Activated T-helper 2 cell treated with anti-CD3 and anti-CD28 coated beads, Interferon-gamma antibody, Interleukin-2, Interleukin-4, amounts not matched to agents 10 μg/mL and 5 μg/mL and 100 μg/mL, durations not matched to agents 14 hours and 24 hours and 36 hours (primary cell): ENCODE data around the gene SEMA5A. TPM values are rescaled to one million over a fixed set of nuclear protein-coding genes. Genes with fewer than 3 reads are reported as not detected.

Experiments used
- DNase-seq: peaks from one replicate; pipeline ENCODE4 v3.0.0; 2021; ENCODE audit warnings: low spot score
- H3K27ac Mint-ChIP-seq: one replicate; pipeline ENCODE4 v1.8.0; 2021; ENCODE audit warnings: mixed read lengths
- H3K27me3 Mint-ChIP-seq: one replicate; pipeline ENCODE4 v1.8.0; 2021; ENCODE audit warnings: low read depth, mixed read lengths
- H3K36me3 Mint-ChIP-seq: one replicate; pipeline ENCODE4 v1.8.0; 2021; ENCODE audit warnings: low read depth, mixed read lengths
- H3K4me1 Mint-ChIP-seq: one replicate; pipeline ENCODE4 v1.8.0; 2021; ENCODE audit warnings: low read depth, mixed read lengths
- H3K4me3 Mint-ChIP-seq: one replicate; pipeline ENCODE4 v1.8.0; 2021; ENCODE audit warnings: low read depth, mild to moderate bottlenecking, moderate library complexity, mixed read lengths
- H3K9me3 Mint-ChIP-seq: one replicate; pipeline ENCODE4 v1.8.0; 2021; ENCODE audit warnings: mixed read lengths
- intact Hi-C: fragments of 100-400 bp; cut with micrococcal nuclease; formaldehyde crosslinking; loops from one replicate; pipeline ENCODE4 v1.15.1; 2023
- total RNA-seq: library from RNA; stranded (reverse); gene quantifications from 2 replicates; pipeline ENCODE4 v1.2.3, GENCODE V29; 2022

Gene SEMA5A
- total RNA-seq, 1 donor from 2014 or later, result 0.27 TPM

- Mint-ChIP-seq H3K27ac (no peak overlapping the region), H3K4me1 (no peaks in the 10 kb centered on the region), H3K36me3 (no peaks in the 10 kb centered on the region), H3K4me3 (no peak overlapping the region), H3K9me3 (peaks cover 2% of the 10 kb centered on the region), H3K27me3 (no peaks in the 10 kb centered on the region)
- no peak for DNase-seq
- intact Hi-C loops, result no loop called here
Measured at GRCh38 chr5:9104571-9105339, 441.1 kb downstream of the SEMA5A start.

DNA sequence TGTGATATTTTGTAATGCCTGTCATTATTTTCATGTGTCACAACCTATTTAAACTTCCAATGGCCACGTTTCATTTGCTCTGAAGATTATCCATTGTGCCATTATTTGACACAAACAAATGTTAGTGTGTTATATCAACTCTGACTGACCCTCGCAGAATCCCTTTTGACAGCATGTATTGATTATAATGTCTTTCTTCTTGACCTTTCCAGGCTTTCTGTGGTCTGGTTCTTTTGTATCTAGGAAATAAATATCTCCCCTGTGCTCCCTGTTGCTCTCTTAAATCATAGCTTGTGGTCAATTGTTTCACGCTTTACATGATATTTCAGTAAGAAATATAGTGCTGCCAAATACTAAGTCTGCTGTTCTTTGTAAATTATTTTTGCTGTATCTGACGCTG is 442.6 kb downstream of the SEMA5A start:
- H3K4me1 Mint-ChIP-seq, result no peaks in the 10 kb centered on the region
- no peaks in the 10 kb centered on the region for H3K36me3 Mint-ChIP-seq
- DNase-seq, result no peak
- no peak overlapping the region for H3K27ac Mint-ChIP-seq
- H3K9me3 Mint-ChIP-seq, result no peaks in the 10 kb centered on the region
- no peak overlapping the region for H3K4me3 Mint-ChIP-seq
- no peaks in the 10 kb centered on the region for H3K27me3 Mint-ChIP-seq
- intact Hi-C loops, result no loop called here

DNA sequence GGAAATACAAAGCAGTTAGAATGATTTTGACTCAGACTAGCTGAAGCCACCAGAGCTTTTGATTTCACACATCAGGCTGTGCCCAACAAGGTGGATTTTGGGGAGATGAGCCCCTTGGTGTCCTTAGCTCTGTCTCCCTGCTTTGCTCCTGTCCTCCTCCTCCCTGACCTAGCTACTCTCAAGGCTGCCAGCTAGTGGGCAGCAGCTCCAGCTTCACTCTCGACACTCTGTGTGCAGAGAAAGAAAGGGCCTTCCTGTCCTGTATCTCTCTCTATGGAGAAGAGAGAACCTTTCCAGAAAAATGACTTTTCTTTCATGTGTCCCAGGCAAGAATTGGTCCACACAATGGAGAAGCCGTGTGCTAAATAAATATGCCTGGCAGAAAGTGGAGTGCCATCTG is 446.2 kb downstream of the SEMA5A start:
- H3K9me3 Mint-ChIP-seq, result peaks cover 8% of the 10 kb centered on the region
- no peak overlapping the region for H3K27ac Mint-ChIP-seq
- intact Hi-C loops, result no loop called here
- no peak for DNase-seq
- no peaks in the 10 kb centered on the region for H3K36me3 Mint-ChIP-seq
- H3K27me3 Mint-ChIP-seq, result no peaks in the 10 kb centered on the region
- H3K4me3 Mint-ChIP-seq, result no peak overlapping the region
- no peaks in the 10 kb centered on the region for H3K4me1 Mint-ChIP-seq

DNA sequence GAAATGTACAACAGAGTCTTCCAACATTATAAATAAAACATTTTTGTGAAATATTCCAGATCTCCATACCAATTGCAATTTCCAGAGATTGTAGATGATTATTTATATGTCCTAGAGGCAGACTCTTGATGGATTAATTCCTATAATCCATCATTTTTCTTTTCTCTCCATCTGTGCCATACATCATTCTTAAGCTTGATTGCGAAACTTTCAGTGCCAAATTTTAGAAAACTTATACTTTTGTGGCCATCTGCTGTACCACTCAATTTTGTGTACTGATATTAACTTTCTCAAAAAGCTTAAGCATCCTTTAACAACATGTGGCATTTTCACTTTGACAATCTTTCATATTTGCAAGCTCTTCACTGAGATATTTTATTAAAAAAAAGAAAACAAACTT is 446.9 kb downstream of the SEMA5A start:
- DNase-seq, result no peak
- no peaks in the 10 kb centered on the region for H3K4me1 Mint-ChIP-seq
- no peak overlapping the region for H3K27ac Mint-ChIP-seq
- no peaks in the 10 kb centered on the region for H3K27me3 Mint-ChIP-seq
- peaks cover 10% of the 10 kb centered on the region for H3K9me3 Mint-ChIP-seq
- intact Hi-C loops, result no loop called here
- H3K36me3 Mint-ChIP-seq, result no peaks in the 10 kb centered on the region
- H3K4me3 Mint-ChIP-seq, result no peak overlapping the region

- no peaks in the 10 kb centered on the region for H3K36me3 Mint-ChIP-seq
- no peaks in the 10 kb centered on the region for H3K4me1 Mint-ChIP-seq
- intact Hi-C loops, result no loop called here
- H3K27me3 Mint-ChIP-seq, result no peaks in the 10 kb centered on the region
- DNase-seq, result no peak
- no peak overlapping the region for H3K27ac Mint-ChIP-seq
- H3K4me3 Mint-ChIP-seq, result no peak overlapping the region
- H3K9me3 Mint-ChIP-seq, result peaks cover 17% of the 10 kb centered on the region
Measured at GRCh38 chr5:9094582-9094981, 451.3 kb downstream of the SEMA5A start.

GRCh38 chr5:9091896-9092662 is 453.8 kb downstream of the SEMA5A start:
- H3K27me3 Mint-ChIP-seq, result no peaks in the 10 kb centered on the region
- H3K4me1 Mint-ChIP-seq, result no peaks in the 10 kb centered on the region
- intact Hi-C loops, result no loop called here
- no peak overlapping the region for H3K27ac Mint-ChIP-seq
- H3K9me3 Mint-ChIP-seq, result peaks cover 20% of the 10 kb centered on the region
- H3K36me3 Mint-ChIP-seq, result no peaks in the 10 kb centered on the region
- DNase-seq, result no peak
- H3K4me3 Mint-ChIP-seq, result no peak overlapping the region

DNA sequence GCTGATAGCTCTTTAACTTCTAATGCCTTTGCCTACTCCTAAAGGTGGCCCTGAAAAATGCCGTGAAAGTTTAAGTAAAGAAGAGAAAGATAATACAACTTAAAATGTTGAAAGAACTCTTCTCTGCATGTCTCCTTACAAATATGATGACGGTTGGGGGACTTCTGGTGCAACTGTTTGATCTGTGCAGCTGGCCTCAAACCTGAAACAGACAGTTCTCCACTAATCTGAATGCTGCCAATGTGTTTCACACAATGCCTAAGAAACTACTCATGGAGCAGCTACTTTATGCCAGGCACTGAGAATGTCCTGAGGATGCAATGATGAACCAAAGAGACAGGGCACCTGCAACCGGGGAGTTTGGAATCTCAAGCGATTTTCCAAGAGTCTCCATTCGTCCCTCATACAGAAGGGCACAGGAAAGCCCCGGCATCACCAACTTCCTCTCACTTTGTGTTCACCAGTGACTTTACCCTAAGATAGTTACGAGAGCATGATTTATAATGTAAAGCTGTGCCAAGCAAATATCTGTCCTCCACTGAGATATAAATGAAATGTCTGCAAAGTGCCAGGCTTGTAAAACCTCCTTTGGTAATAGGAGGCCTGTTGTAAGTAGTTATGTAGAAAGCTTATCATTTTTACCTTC is 455.4 kb downstream of the SEMA5A start:
- Mint-ChIP-seq H3K4me3 (no peak overlapping the region), H3K9me3 (peaks cover 22% of the 10 kb centered on the region), H3K27ac (no peak overlapping the region), H3K4me1 (no peaks in the 10 kb centered on the region), H3K27me3 (no peaks in the 10 kb centered on the region), H3K36me3 (no peaks in the 10 kb centered on the region)
- DNase-seq, result no peak
- intact Hi-C loops, result no loop called here

- Mint-ChIP-seq H3K4me1 (no peaks in the 10 kb centered on the region), H3K4me3 (no peak overlapping the region), H3K9me3 (peaks cover 24% of the 10 kb centered on the region), H3K27ac (no peak overlapping the region), H3K27me3 (no peaks in the 10 kb centered on the region), H3K36me3 (no peaks in the 10 kb centered on the region)
- intact Hi-C loops, result no loop called here
- DNase-seq, result no peak
Measured at GRCh38 chr5:9089893-9090292, 456.0 kb downstream of the SEMA5A start.

- Mint-ChIP-seq H3K36me3 (no peaks in the 10 kb centered on the region), H3K27ac (no peak overlapping the region), H3K27me3 (no peaks in the 10 kb centered on the region), H3K9me3 (peaks cover 23% of the 10 kb centered on the region), H3K4me3 (no peak overlapping the region), H3K4me1 (no peaks in the 10 kb centered on the region)
- intact Hi-C loops, result no loop called here
- no peak for DNase-seq
Measured at GRCh38 chr5:9082996-9083395, 462.9 kb downstream of the SEMA5A start.

GRCh38 chr5:9072701-9073100 is 473.2 kb downstream of the SEMA5A start:
- intact Hi-C loops, result no loop called here
- DNase-seq, result no peak
- no peaks in the 10 kb centered on the region for H3K4me1 Mint-ChIP-seq
- peaks cover 13% of the 10 kb centered on the region for H3K9me3 Mint-ChIP-seq
- H3K36me3 Mint-ChIP-seq, result no peaks in the 10 kb centered on the region
- no peaks in the 10 kb centered on the region for H3K27me3 Mint-ChIP-seq
- no peak overlapping the region for H3K27ac Mint-ChIP-seq
- H3K4me3 Mint-ChIP-seq, result no peak overlapping the region

DNA sequence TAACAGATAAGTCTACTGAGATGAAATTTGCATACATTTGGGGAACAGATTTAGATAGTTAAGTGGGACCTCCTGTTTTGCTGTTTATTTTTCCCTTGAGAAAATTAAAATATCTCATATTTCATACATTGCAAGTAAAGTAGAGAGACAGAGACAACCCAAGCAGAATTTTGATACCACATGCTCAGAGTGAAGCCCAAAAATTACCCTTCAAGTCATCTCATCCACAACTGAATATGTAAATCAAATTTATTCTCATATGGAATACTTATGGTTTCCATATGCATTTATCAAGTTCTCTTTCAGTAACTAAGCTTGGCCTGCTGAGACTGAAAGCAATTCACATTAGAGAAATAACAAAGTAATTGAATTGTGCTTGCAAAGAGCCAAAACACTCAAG is 474.4 kb downstream of the SEMA5A start:
- no peaks in the 10 kb centered on the region for H3K27me3 Mint-ChIP-seq
- no peak overlapping the region for H3K27ac Mint-ChIP-seq
- DNase-seq, result no peak
- H3K9me3 Mint-ChIP-seq, result peaks cover 13% of the 10 kb centered on the region
- no peak overlapping the region for H3K4me3 Mint-ChIP-seq
- intact Hi-C loops, result no loop called here
- H3K4me1 Mint-ChIP-seq, result no peaks in the 10 kb centered on the region
- H3K36me3 Mint-ChIP-seq, result no peaks in the 10 kb centered on the region

- H3K4me3 Mint-ChIP-seq, result no peak overlapping the region
- H3K36me3 Mint-ChIP-seq, result no peaks in the 10 kb centered on the region
- peaks cover 13% of the 10 kb centered on the region for H3K9me3 Mint-ChIP-seq
- no peaks in the 10 kb centered on the region for H3K27me3 Mint-ChIP-seq
- no peaks in the 10 kb centered on the region for H3K4me1 Mint-ChIP-seq
- DNase-seq, result no peak
- no peak overlapping the region for H3K27ac Mint-ChIP-seq
- intact Hi-C loops, result no loop called here
Measured at GRCh38 chr5:9071074-9071473, 474.8 kb downstream of the SEMA5A start.

GRCh38 chr5:9069650-9070049 is 476.2 kb downstream of the SEMA5A start:
- intact Hi-C loops, result no loop called here
- Mint-ChIP-seq H3K4me1 (no peaks in the 10 kb centered on the region), H3K27ac (no peak overlapping the region), H3K4me3 (no peak overlapping the region), H3K27me3 (no peaks in the 10 kb centered on the region), H3K36me3 (no peaks in the 10 kb centered on the region), H3K9me3 (peaks cover 13% of the 10 kb centered on the region)
- no peak for DNase-seq
